Loucy (cell line): ENCODE measurements around the gene ZFPM1.

ENCODE experiments used
- CTCF ChIP-seq: fragments of 200-600 bp; sonication (generic); conservative IDR thresholded peaks from 2 replicates; pipeline ENCODE4 v1.5.1; 2014; ENCODE audit warnings: mild to moderate bottlenecking, antibody characterized with exemption, low read length
- EZH2phosphoT487 ChIP-seq: fragments of 200-600 bp; IDR thresholded peaks from 2 replicates; pipeline ENCODE4 v1.6.1; 2018; ENCODE audit warnings: antibody characterized with exemption, mild to moderate bottlenecking, moderate library complexity, borderline replicate concordance

GRCh38 chr16:88556294-88556988, 103.4 kb downstream of the ZFPM1 start:
- TF ChIP-seq EZH2phosphoT487 (no peak), CTCF (no peak)
